ENCODE measurements around the gene AVL9. TPM values are rescaled to one million over a fixed set of nuclear protein-coding genes. Genes with fewer than 3 reads are reported as not detected.
"Not testable (repeated sequence)": the region's sequence is repeated elsewhere in the genome, so short reads cannot be mapped to it uniquely, and the experiment has no call there.

The AVL9 gene
- polyA plus RNA-seq, 1 experiment, result 17.4 TPM

DNA sequence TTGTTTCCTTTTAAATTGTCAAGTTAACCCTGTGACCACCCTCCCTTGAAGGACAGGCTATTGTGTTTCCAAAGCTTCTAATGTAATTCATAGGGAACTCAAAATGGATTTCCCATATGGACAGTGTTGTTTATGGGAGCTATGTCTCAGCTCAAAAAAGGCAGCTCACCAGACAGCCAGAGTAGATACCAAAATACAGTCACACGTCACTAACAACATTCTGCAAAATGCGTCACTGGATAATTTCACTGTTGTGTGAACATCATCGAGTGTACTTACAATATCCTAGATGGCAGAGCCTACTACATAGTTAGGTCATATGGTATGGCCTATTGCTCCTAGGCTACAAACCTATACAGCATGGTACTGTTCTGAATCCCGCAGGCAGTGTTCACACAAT lies 97.4 kb downstream of the AVL9 start:
- POLR2A ChIA-PET, result no interaction called here
- H3K9me3 ChIP-seq (ENCODE audit: control insufficient read depth, insufficient read depth, low read length), result no peaks in the 10 kb centered on the region
- CTCF ChIA-PET, result interaction anchor here (0.7 kb wide), 1 partner anchor 19 kb away, joined by 6 read pairs; no protein-coding TSS in a partner anchor
- TF ChIP-seq, protein P1, sequence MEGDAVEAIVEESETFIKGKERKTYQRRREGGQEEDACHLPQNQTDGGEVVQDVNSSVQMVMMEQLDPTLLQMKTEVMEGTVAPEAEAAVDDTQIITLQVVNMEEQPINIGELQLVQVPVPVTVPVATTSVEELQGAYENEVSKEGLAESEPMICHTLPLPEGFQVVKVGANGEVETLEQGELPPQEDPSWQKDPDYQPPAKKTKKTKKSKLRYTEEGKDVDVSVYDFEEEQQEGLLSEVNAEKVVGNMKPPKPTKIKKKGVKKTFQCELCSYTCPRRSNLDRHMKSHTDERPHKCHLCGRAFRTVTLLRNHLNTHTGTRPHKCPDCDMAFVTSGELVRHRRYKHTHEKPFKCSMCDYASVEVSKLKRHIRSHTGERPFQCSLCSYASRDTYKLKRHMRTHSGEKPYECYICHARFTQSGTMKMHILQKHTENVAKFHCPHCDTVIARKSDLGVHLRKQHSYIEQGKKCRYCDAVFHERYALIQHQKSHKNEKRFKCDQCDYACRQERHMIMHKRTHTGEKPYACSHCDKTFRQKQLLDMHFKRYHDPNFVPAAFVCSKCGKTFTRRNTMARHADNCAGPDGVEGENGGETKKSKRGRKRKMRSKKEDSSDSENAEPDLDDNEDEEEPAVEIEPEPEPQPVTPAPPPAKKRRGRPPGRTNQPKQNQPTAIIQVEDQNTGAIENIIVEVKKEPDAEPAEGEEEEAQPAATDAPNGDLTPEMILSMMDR (IDR thresholded peaks at IDR 0.05; ENCODE audit: low read depth, low read length), result no peak
- H3K27me3 ChIP-seq (ENCODE audit: control insufficient read depth, insufficient read depth, low read length), result no peaks in the 10 kb centered on the region
- DNase-seq (ENCODE audit: low read depth, low spot score), result no peak
- H3K4me3 ChIP-seq (ENCODE audit: low read depth, low read length), result no peak overlapping the region
- H3K27ac ChIP-seq (ENCODE audit: low read depth, low read length), result no peak overlapping the region

DNA sequence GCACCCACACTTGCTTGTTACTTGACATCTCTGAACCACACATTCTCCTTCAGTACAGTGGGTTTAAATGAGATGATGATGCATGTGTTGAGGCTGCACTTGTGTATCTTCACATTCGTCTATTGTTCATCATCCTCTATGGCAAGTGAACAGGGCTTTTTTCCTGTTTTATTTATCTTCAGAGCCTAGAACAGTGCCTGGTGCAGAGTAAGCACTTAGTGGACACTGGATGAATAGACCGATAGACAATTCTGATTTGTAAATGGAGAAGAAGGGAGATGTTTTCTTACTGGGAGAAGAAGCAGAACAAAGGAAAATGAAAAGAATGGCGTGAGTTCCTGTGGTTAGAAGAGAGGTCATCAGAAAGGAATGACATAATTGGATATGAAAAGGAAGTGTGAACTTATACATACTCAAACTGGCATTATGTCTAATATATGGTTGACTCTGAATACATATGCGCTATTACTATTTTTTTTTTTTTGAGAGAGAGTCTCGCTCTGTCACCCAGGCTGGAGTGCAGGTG lies 99.7 kb downstream of the AVL9 start:
- Histone ChIP-seq H3K9me3 (ENCODE audit: control insufficient read depth, insufficient read depth, low read length) (no peaks in the 10 kb centered on the region), H3K27ac (ENCODE audit: low read depth, low read length) (no peak overlapping the region), H3K27me3 (ENCODE audit: control insufficient read depth, insufficient read depth, low read length) (no peaks in the 10 kb centered on the region), H3K4me3 (ENCODE audit: low read depth, low read length) (no peak overlapping the region)
- POLR2A ChIA-PET, result no interaction called here
- CTCF ChIA-PET, result no interaction called here
- TF ChIP-seq, protein P1 (IDR thresholded peaks at IDR 0.05; ENCODE audit: low read depth, low read length), result no peak
- no peak for DNase-seq (ENCODE audit: low read depth, low spot score)

DNA sequence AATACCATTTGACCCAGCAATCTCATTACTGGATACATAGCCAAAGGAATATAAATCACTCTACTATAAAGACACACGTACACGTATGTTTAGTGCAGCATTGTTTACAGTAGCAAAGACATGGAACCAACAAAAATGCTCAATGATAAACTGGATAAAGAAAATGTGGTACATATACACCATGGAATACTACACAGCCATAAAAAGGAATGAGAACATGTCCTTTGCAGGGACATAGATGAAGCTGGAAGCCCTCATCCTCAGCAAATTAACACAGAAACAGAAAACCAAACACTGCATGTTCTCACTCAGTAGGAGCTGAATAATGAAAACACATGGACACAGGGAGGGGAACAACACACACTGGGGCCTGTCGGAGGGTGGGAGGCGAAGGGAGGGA lies 105.9 kb downstream of the AVL9 start:
- H3K9me3 ChIP-seq (ENCODE audit: control insufficient read depth, insufficient read depth, low read length); H3K4me3 ChIP-seq (ENCODE audit: low read depth, low read length); CTCF ChIA-PET; POLR2A ChIA-PET; H3K27ac ChIP-seq (ENCODE audit: low read depth, low read length); DNase-seq (ENCODE audit: low read depth, low spot score); H3K27me3 ChIP-seq (ENCODE audit: control insufficient read depth, insufficient read depth, low read length): not testable (repeated sequence)

- Histone ChIP-seq H3K9me3 (ENCODE audit: control insufficient read depth, insufficient read depth, low read length) (no peaks in the 10 kb centered on the region), H3K4me3 (ENCODE audit: low read depth, low read length) (no peak overlapping the region), H3K27ac (ENCODE audit: low read depth, low read length) (no peak overlapping the region), H3K27me3 (ENCODE audit: control insufficient read depth, insufficient read depth, low read length) (no peaks in the 10 kb centered on the region)
- ChIA-PET CTCF (no interaction called here), POLR2A (no interaction called here)
- TF ChIP-seq, protein P1 (IDR thresholded peaks at IDR 0.05; ENCODE audit: low read depth, low read length), result no peak
- DNase-seq (ENCODE audit: low read depth, low spot score), result no peak
Measured at GRCh38 chr7:32602470-32602869, 107.2 kb downstream of the AVL9 start.

GRCh38 chr7:32603492-32603891 lies 108.2 kb downstream of the AVL9 start:
- DNase-seq (ENCODE audit: low read depth, low spot score); POLR2A ChIA-PET; H3K4me3 ChIP-seq (ENCODE audit: low read depth, low read length); H3K27ac ChIP-seq (ENCODE audit: low read depth, low read length); H3K27me3 ChIP-seq (ENCODE audit: control insufficient read depth, insufficient read depth, low read length); H3K9me3 ChIP-seq (ENCODE audit: control insufficient read depth, insufficient read depth, low read length); CTCF ChIA-PET: not testable (repeated sequence)

GRCh38 chr7:32604047-32604446 lies 108.8 kb downstream of the AVL9 start:
- H3K27ac ChIP-seq (ENCODE audit: low read depth, low read length); H3K4me3 ChIP-seq (ENCODE audit: low read depth, low read length); POLR2A ChIA-PET; DNase-seq (ENCODE audit: low read depth, low spot score); CTCF ChIA-PET; H3K9me3 ChIP-seq (ENCODE audit: control insufficient read depth, insufficient read depth, low read length); H3K27me3 ChIP-seq (ENCODE audit: control insufficient read depth, insufficient read depth, low read length): not testable (repeated sequence)

- ChIA-PET CTCF (no interaction called here), POLR2A (no interaction called here)
- TF ChIP-seq, protein P1 (IDR thresholded peaks at IDR 0.05; ENCODE audit: low read depth, low read length), result no peak
- DNase-seq (ENCODE audit: low read depth, low spot score), result no peak
- no peaks in the 10 kb centered on the region for H3K27me3 ChIP-seq (ENCODE audit: control insufficient read depth, insufficient read depth, low read length)
- no peak overlapping the region for H3K27ac ChIP-seq (ENCODE audit: low read depth, low read length)
- H3K9me3 ChIP-seq (ENCODE audit: control insufficient read depth, insufficient read depth, low read length), result no peaks in the 10 kb centered on the region
- no peak overlapping the region for H3K4me3 ChIP-seq (ENCODE audit: low read depth, low read length)
Measured at GRCh38 chr7:32605032-32605431, 109.7 kb downstream of the AVL9 start.
